Adrenal gland (tissue), 5 donors: ENCODE measurements around the gene MKNK1.

ENCODE experiments used
- CTCF ChIP-seq, 6 experiments: fragments of 450-650 bp in 4 of 6; fragments of 200-600 bp in 2 of 6; sonication (generic) in 1 of 6; IDR thresholded peaks; 1 replicate in 5 of 6; 2 replicates in 1 of 6; pipeline versions ENCODE4 v1.5.1 to v1.8.0; 2016 to 2021; ENCODE audit warnings: antibody characterized with exemption in 6 of 6, mild to moderate bottlenecking in 2 of 6, moderate library complexity in 1 of 6
- POLR2A ChIP-seq, 2 donors: fragments of 450-650 bp; IDR thresholded peaks; one replicate each; pipeline ENCODE4 v1.6.1; 2017; ENCODE audit warnings: antibody characterized with exemption in 2 of 2, mild to moderate bottlenecking in 2 of 2, moderate library complexity in 1 of 2
- donor health status: DM: no; HTN: no; CAD: no.

- TF ChIP-seq CTCF (IDR thresholded peaks at IDR 0.05), result no peak
- TF ChIP-seq POLR2A (IDR thresholded peaks at IDR 0.05), result no peak
Observed at GRCh38 chr1:46617108-46617800, 13.2 kb upstream of the MKNK1 start.
